Measurements from ENCODE around the gene DGUOK.

DNA sequence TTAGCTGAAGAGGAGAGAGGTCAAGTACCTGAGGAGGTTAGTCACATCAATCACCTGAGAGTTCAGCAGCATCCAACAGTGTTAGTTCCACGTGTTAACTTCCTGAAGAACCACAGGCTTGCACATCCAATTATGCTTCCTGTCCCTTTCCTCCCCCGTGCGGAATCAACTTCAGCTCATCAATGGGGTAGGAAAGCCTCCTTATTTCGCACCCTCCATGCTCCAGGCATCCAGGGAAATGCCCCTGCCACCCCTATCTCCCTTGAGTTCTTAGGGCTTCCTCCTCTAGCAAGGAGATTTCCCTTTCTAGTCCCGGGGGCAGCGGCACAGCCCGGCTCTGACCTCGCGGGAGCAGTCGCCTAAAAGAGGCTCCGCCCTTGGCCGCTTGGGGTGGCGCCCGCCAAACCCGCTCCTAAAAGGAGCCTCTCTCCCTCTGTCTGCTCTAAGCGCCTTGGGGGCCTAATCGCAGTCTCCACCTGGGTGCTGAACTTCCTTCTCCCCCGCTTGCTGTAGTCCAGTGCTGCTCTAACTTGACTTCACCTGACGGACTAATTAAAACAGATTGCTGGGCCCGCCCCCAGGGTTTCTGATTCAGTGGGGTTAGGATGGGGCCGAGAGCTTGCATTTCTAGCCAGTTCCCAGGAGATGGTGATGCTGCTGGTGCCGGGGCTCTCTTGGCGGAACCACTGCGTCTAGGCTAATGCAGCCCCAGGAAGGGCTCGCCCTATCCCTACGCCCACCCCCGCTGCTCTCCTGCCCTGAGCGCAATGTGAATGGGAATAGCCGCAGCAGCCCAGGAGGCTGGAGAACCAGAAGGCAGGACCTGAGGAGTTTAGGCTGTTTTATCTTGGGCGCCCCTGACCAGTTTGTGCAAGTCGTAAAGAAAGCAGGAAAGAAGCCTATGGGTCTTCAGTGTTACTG is 54.7 kb downstream of the DGUOK start:
- TF ChIP-seq POLR2A (IDR thresholded peaks at IDR 0.05; ENCODE audit: low read depth, low read length): peak; percentile 30; the same call in 1 of the 2 replicates
- TF ChIP-seq MLLT1 (IDR thresholded peaks at IDR 0.05): no peak
- no peak for TF ChIP-seq ETV6 (conservative IDR thresholded peaks at IDR 0.05 in 1 of 2, IDR thresholded peaks at IDR 0.05 in 1 of 2; ENCODE audit: borderline replicate concordance in 1 of 2, low read depth in 1 of 2)
- no peak for TF ChIP-seq EZH2 (IDR thresholded peaks at IDR 0.05; ENCODE audit: borderline replicate concordance, control insufficient read depth, low read depth, low read length)
- TF ChIP-seq REST (IDR thresholded peaks at IDR 0.05; ENCODE audit: low read depth, low read length): no peak
- TF ChIP-seq IKZF1 (conservative IDR thresholded peaks at IDR 0.05): peak; percentile 41; the same call in 1 of the 2 replicates
- TF ChIP-seq, protein P1, sequence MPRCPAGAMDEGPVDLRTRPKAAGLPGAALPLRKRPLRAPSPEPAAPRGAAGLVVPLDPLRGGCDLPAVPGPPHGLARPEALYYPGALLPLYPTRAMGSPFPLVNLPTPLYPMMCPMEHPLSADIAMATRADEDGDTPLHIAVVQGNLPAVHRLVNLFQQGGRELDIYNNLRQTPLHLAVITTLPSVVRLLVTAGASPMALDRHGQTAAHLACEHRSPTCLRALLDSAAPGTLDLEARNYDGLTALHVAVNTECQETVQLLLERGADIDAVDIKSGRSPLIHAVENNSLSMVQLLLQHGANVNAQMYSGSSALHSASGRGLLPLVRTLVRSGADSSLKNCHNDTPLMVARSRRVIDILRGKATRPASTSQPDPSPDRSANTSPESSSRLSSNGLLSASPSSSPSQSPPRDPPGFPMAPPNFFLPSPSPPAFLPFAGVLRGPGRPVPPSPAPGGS (IDR thresholded peaks at IDR 0.05; ENCODE audit: borderline replicate concordance, insufficient read depth, low read depth, low read length, poor library complexity, severe bottlenecking): no peak
- no peak for TF ChIP-seq STAT3 (IDR thresholded peaks at IDR 0.05; ENCODE audit: low read depth, low read length)
- TF ChIP-seq TAF1 (IDR thresholded peaks at IDR 0.05; ENCODE audit: borderline replicate concordance, low read depth, low read length): no peak
- TF ChIP-seq SP1 (IDR thresholded peaks at IDR 0.05; ENCODE audit: low read depth, low read length): no peak
- no peak for TF ChIP-seq USF1 (IDR thresholded peaks at IDR 0.05; ENCODE audit: borderline replicate concordance, extremely low read length, insufficient read depth, low read depth, low read length)
- TF ChIP-seq BACH1 (IDR thresholded peaks at IDR 0.05; ENCODE audit: borderline replicate concordance): no peak
- no peak for TF ChIP-seq CTCF (IDR thresholded peaks at IDR 0.05 in 2 of 3, conservative IDR thresholded peaks at IDR 0.05 in 1 of 3; ENCODE audit: control insufficient read depth in 2 of 3, extremely low read depth in 1 of 3, insufficient read depth in 1 of 3, low read depth in 3 of 3, low read length in 3 of 3)

All from GM12878 (cell line).